GM19193 (cell line): ENCODE measurements around the gene RAD21L1.

ENCODE experiments used
- POLR2A ChIP-seq: IDR thresholded peaks from 4 replicates; pipeline ENCODE4 v1.6.1; 2011; ENCODE audit not compliant: insufficient read depth, insufficient read length; ENCODE audit errors: extremely low read depth

RAD21L1 gene

DNA sequence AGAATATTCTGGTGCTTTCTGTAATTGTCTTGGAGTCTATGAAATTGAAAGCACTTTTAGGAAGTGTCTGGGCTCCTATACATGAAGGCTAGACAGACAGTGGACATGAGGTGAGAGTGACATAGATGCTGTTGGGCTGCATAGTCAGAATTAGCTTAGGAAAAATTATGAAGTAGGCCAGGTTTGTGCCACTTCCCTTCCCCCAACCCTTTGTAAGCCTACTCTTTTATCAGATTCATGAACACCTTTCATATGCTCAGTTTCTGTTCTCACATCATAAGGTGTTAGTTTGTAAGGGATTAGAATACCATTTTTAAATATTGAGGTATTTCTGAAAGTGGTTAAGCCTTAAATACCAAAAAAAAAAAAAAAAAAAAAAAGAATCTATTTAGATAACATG lies 21.8 kb downstream of the RAD21L1 start:
- no peak for TF ChIP-seq POLR2A

DNA sequence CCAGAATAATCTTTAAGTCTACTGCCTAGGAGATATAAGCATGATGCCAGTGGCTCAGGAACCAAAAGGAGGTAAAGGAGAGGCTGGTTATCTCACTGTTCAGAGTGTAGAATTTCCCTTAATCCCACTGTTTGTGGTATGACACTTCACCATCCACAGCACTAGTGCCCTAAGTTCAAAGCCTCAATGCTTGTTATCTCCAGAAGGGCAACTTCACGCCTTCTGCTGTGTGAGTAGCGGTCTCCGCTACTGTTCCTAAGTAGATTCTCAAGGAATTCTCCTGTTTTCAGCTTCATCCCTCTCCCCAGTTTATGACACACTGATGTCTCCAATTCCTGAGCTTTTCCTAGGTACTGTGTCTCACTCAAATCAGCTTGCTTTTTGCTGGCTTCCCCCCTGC lies 26.6 kb downstream of the RAD21L1 start:
- no peak for TF ChIP-seq POLR2A

DNA sequence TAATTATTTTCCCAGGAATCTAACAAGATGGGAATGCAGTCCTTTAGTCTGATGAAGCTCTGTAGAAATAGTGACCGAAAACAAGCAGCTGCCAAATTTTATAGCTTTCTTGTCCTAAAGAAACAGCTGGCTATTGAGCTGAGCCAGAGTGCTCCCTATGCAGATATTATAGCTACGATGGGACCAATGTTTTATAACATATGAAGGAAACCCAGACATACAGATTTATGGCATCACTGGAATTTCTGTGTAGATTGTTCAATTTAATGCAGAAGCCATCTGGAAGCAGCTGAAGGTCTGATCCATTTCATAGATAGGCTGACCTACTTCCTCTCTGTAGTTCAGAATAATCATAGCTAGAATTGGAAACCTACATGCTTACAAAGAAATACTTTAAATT lies 28.4 kb downstream of the RAD21L1 start:
- no peak for TF ChIP-seq POLR2A

DNA sequence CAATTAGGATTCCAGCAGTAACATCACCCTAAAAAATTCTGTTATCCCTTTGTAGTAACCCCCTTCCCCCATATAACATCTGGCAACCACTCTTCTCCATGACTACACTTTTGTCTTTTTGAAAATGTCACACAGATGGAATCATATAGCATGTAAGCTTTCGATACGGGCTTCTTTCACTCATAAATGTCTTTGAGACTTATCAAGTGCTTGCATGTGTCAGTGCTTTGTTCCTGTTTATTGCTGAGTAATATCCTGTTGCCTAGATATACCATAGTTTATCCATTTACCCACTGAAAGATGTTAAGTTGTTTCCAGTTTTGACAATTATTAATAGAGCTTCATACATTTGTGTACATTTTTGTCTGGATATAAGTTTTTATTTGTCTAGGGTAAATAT lies 29.8 kb downstream of the RAD21L1 start:
- TF ChIP-seq POLR2A, result no peak

DNA sequence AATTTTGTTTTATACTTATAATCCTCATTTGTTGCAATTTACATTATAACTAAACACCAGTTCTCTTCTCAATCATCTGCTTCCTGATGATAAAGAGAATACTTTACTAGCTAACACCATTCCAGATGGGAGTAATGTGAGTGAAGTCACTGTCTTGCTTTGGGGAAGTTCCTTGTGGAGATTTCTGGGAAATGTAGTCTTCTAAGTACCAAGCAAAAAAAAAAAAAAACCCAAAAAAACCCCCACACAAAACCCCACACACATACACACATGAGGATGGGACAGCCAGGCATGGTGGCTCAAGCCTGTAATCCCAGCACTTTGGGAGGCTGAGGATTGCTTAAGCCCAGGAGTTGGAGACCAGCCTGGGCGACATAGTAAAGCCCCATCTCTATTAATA lies 38.0 kb downstream of the RAD21L1 start:
- no peak for TF ChIP-seq POLR2A

DNA sequence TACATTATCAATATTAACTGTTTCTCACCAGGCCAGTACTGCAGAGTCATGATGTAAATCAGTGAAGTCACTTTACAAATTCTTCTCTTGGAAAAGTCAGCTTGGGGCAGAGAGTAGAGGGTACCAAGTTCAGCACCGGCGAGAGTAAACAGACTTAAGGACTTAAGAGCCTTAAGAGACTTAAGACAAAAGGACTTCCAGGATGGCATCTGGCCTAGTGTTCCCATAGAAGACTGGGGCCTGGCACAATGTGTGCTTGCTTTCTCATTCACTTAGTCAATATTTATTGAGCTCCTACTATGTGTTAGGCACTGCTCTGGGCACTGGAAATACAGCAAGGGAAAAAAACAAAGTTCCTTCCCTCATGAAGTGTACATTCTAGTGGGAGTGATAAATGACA lies 38.9 kb downstream of the RAD21L1 start:
- no peak for TF ChIP-seq POLR2A

DNA sequence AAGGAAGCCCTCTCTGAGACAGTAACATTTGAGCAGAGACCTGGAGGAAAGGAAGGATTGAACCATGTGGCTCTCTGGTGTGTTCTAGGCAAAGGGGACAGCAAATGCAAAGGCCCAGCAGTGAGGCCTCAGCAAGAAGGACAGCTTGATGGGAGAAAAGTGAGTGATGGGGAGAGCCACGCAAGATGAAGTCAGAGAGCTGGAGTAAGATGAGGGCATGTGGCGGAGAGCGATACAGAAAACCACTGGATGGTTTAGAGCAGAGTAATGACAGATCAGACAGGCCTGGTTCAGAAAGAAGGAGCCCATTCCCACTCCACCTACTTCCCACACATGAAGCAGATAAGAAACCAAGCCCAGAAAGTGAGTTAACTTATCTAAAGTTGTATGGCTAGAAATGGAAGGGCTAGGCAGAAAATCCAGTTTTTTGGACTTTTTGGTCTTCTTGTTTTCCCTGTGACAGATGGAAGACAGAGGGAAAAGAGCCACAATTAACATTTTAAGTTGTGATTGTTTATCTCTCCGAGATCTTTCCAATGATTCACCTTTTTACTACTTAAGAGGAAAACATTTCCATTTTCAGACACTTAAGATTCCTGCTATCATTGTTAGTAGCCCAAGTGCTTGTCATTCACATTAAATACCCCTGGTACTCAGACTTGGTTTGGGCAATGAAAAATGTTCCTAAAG lies 39.5 kb downstream of the RAD21L1 start:
- no peak for TF ChIP-seq POLR2A

DNA sequence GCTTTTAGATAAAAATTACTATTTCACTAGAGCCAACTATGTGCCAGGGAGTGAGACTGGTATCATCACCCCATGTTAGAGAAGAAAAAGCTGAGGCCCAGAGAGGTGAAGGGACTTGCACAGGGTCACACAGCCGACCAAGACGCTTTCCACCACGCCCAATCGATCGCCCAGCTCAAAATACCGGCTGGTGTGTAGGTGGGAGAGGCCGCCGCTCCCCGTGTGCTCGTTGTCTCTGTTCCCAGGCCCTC lies 40.0 kb downstream of the RAD21L1 start:
- TF ChIP-seq POLR2A, result no peak

DNA sequence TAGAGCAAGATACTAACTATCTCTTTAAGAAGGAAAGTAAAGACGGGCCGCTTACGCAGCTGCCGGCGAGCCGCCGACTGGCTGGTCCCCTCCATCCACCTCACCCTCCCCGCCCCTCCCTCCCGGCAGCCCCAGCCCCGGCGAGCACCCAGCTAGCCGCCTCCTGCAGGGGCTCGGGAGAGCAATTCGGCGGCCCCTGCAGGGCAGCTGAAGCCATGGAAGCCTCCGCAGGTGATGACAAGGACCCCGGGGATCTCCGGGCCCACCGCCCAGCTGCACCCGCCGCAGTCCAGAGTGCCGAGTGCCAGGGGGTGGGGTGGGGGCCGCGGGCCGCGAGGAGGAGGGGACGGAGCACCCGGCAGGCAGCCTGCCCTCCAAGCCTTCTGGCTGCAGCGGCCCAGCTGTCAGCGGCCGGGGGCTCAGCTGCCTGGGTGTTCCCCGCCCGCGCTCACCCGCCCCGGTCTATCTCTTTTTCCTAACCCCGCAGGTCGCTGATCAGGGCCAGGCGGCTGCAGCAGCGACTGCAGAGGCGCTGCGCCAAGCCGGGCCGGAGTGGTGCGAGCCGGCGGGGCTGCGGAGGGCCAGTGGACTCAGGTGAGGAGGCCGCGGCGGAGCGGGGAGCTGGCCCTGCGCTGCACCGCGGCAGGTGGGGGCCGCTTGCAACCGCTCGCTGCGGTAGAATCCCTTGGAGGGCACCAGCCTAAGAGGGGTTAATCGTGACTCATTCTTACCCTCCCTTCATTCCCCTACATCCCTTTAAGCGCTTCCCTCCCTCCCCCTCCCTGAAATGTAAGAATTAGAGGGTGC lies 40.5 kb downstream of the RAD21L1 start, which contains the start of gene SNPH:
TSS of gene SNPH (plus strand) at position 128 of the 807 bp plus-strand sequence. CDS start 29,946 bp downstream, outside the sequence.
- TF ChIP-seq POLR2A, result no peak

DNA sequence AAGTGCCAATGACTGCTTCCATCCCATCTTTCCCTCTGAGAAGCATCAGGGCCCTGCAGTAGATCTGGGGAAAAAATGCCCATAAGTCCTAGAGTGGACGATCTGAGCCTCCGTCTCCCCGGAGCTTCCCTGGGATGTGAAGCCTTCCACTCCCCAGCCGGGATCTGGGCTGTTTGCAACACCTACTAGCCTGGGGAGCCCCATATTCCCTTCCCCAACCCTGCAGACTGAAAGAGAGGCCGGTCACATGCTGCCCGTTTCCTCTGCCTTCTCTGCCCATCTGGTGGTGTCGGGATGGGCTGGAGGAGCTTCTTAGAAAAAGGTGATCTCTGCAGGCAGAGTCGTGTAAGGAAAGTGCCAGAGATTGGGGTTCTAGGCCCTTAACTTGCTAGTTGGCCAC lies 41.3 kb downstream of the RAD21L1 start:
- no peak for TF ChIP-seq POLR2A

DNA sequence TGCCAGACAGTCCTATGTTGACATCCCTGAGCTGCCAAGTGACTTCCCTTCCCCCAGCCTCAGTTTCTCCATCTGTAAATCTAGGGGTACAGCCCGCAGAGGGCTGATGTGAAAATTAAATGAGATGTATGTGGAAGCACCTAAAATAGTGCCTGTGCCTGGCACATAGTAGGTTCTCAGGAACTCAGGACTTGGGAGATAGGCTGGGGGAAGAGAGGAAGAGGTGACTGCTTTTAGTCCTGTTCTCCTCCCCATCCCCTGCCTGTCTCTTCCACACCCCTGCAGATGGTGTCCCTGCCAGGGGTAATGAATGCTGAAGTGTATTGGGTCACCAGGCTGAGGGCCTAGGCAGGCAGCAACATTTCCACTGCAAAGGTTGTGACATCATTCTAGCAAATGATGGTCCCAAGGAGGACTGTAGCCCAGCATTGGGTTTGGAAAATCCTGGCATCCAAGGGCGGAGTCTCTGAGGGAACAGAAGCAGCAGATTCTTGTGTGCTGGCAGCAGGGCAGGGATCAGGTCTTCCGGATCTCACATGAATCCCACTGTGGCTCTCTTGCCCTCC lies 42.0 kb downstream of the RAD21L1 start:
- TF ChIP-seq POLR2A, result no peak

DNA sequence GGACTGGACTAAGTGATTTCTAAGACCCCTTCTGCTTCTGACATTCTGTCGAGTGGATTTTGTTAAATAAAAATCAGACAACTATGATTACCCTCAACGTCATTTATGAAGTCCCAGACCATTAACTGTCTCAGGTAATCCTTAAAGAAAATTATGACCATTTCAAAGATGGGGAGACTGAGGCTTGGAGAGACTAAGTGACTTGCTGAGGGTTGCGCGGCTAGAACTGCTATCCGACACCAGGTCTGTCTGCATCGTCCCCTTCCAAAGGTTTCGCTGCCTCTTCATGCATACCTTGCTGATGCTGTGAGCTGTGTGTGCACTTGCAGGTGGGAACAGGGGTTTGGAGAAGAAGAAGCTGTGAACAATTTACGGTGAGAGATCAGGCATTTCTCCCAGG lies 43.4 kb downstream of the RAD21L1 start:
- no peak for TF ChIP-seq POLR2A

DNA sequence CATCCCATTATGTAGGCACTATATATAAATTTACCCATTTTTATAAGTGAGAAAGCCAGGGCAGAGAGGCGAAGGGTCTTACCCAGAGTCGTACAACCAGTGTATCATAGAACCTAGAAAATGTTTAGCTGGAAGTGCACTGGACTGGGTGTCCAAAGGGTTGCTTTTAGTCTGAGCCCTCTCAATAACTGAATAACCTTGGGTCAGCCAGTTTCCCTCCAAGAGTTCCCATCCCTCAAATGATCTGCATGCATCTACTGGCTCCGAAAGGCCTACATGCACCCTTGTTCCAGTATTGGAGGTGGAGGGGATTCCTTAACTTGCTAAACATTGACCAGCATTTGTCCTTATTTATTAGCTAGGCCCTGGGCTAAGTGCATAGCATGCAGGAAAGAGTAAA lies 44.0 kb downstream of the RAD21L1 start:
- TF ChIP-seq POLR2A, result no peak

DNA sequence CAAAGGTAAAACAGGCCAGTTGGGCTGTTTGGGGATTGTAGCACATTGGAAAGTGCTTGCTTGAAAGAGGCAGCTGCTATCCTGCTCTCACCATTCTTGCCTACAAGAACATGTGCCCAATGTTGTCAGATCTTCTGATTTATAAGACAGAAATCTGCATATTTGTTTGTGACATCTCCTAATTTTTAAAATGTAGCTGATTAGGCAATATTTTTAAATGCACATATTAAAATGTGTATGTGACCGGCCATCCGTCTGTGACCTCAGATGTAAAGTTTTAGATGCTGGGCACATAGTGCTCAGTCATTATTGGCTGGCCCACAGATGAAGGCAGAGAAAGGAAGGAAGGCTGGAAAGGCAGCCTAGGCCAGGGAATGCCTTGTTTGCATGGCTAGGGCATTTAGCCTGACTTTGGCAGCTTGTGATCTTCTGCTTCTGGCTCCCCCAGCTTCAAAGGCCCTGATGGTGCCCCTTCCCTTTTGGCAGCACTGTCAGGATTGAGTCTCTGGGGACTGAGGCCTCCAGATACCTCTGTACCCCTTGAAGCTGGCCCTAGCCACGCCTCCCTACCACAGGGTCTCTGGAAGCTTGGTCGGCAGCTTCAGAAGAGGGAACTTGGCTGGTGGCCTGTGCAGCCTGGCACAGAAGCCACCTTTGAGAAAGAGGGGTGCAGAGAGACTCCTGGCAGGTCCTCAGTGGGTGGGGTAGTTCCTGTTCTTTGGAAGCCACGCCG lies 46.7 kb downstream of the RAD21L1 start:
- TF ChIP-seq POLR2A, result no peak

DNA sequence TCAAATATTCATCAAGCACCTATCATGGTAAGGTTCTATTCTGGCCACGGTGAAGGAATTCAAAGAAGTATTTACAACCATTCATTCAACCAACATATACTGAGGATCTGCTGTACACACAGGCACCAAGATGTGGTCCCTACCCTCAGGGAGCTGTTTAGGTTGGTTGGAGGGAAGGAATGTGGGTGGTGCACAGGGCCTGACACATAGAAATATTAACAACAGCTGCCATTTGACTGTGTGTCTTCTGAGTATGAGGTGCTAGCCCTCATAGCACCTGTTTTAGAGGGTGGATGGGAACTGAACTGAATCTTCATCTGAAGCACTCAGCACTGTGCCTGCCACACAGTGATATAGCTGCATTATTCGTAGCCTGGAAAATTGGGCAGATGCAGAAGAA lies 47.5 kb downstream of the RAD21L1 start:
- no peak for TF ChIP-seq POLR2A
